Measurements from ENCODE around the gene LAMA1. TPM values are rescaled to one million over a fixed set of nuclear protein-coding genes. Genes with fewer than 3 reads are reported as not detected.

The LAMA1 gene
- total RNA-seq, 4 donors from 2014 or later = 1.2 to 3.0 (median 1.9) TPM

DNA sequence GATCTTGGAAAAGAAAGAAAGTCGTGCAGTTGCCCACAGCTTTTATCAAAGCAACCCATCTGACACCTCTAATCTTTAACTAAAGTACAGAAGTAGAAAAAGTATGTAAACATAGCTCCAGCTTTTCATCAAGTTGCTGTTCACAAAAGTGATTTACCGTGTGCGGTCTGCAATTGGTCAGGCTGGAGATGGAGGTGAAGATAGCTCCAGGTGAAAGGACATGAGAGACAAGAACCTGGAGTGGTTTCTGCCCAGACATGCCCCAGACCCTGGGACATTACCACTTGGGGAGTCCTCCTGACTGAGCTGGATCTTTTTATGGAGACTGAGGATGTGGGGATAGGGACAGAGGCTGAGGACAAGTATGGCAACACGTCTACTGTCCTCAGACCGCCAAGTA lies 82.7 kb downstream of the LAMA1 start:
- Histone ChIP-seq H3K36me3 (no peaks in the 10 kb centered on the region), H3K4me3 (no peak overlapping the region), H3K27ac (no peak overlapping the region), H3K27me3 (no peaks in the 10 kb centered on the region), H3K9me3 (no peaks in the 10 kb centered on the region), H3K4me1 (peaks cover 0 to 16% (median 5%) of the 10 kb centered on the region in 4 donors)
- TF ChIP-seq, protein P1, sequence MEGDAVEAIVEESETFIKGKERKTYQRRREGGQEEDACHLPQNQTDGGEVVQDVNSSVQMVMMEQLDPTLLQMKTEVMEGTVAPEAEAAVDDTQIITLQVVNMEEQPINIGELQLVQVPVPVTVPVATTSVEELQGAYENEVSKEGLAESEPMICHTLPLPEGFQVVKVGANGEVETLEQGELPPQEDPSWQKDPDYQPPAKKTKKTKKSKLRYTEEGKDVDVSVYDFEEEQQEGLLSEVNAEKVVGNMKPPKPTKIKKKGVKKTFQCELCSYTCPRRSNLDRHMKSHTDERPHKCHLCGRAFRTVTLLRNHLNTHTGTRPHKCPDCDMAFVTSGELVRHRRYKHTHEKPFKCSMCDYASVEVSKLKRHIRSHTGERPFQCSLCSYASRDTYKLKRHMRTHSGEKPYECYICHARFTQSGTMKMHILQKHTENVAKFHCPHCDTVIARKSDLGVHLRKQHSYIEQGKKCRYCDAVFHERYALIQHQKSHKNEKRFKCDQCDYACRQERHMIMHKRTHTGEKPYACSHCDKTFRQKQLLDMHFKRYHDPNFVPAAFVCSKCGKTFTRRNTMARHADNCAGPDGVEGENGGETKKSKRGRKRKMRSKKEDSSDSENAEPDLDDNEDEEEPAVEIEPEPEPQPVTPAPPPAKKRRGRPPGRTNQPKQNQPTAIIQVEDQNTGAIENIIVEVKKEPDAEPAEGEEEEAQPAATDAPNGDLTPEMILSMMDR (IDR thresholded peaks at IDR 0.05) = no peak
- TF ChIP-seq POLR2A (IDR thresholded peaks at IDR 0.05) (no peak), EP300 (IDR thresholded peaks at IDR 0.05) (no peak)
- WGBS, 2 donors = 81 to 84% methylated on average over 5 of the region's 5 CpGs
- no peak for DNase-seq (ENCODE audit: low spot score in 2 of 2)

DNA sequence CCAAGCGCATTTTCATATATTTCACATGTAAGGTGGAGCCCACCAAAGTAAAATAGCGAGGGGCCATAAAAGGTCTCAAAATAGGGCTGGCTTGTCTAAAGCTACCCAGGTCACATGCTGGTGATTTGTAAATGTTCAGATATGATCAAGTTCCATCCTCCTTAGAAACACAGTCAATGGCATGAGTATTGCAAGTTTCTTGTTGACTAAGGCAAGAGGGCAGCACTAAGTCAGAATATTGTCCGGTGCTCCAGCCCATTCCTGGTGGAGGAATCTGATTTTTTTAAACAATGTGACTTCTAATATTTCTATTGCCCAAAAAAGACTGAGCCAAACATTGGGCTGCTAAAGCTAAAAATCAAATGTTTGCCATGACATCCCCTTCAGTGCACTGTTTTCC lies 85.1 kb downstream of the LAMA1 start:
- TF ChIP-seq POLR2A (IDR thresholded peaks at IDR 0.05) (no peak), EP300 (IDR thresholded peaks at IDR 0.05) (no peak)
- TF ChIP-seq, protein P1 (IDR thresholded peaks at IDR 0.05) = no peak
- no peaks in the 10 kb centered on the region for H3K27me3 ChIP-seq
- no peak overlapping the region for H3K4me3 ChIP-seq
- peaks cover 0 to 2% (median 0%) of the 10 kb centered on the region in 4 donors for H3K4me1 ChIP-seq
- no peak overlapping the region for H3K27ac ChIP-seq
- H3K9me3 ChIP-seq = no peaks in the 10 kb centered on the region
- no peak for DNase-seq (ENCODE audit: low spot score in 2 of 2)
- WGBS, 2 donors = 74 to 96% methylated on average over 3 of the region's 3 CpGs
- H3K36me3 ChIP-seq = no peaks in the 10 kb centered on the region

GRCh38 chr18:7028625-7029024 lies 89.0 kb downstream of the LAMA1 start:
- Histone ChIP-seq H3K4me3 (no peak overlapping the region), H3K4me1 (no peaks in the 10 kb centered on the region), H3K9me3 (no peaks in the 10 kb centered on the region), H3K36me3 (no peaks in the 10 kb centered on the region), H3K27me3 (no peaks in the 10 kb centered on the region), H3K27ac (no peak overlapping the region)
- WGBS, 2 donors = 88 to 90% methylated on average over 13 of the region's 13 CpGs
- DNase-seq (ENCODE audit: low spot score in 2 of 2) = no peak
- TF ChIP-seq, protein P1 (IDR thresholded peaks at IDR 0.05) = no peak
- TF ChIP-seq EP300 (IDR thresholded peaks at IDR 0.05) (no peak), POLR2A (IDR thresholded peaks at IDR 0.05) (no peak)

DNA sequence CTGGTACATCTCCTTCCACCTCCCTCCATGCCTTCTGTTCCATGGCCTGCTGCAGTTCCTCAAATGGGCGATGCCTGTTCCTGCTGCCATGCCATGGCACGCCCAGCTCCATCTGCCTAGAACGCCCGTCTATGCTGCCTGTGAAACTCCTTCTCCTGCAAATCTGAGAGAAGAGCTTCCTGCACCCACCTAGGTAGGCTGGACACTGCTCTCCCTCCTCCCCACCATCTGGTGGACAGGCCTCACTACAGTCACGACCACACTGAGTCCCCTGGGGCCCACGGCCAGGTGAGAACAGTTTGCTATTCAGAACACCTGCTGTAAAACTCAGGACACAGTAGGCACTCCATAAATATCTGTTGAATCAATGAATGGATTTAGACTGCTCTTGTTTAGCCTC lies 92.4 kb downstream of the LAMA1 start:
- Histone ChIP-seq H3K9me3 (no peaks in the 10 kb centered on the region), H3K4me3 (no peak overlapping the region), H3K36me3 (no peaks in the 10 kb centered on the region), H3K27me3 (no peaks in the 10 kb centered on the region), H3K4me1 (no peaks in the 10 kb centered on the region), H3K27ac (no peak overlapping the region)
- WGBS, 2 donors = 83 to 90% methylated on average over 6 of the region's 6 CpGs
- TF ChIP-seq EP300 (IDR thresholded peaks at IDR 0.05) (no peak), POLR2A (IDR thresholded peaks at IDR 0.05) (no peak)
- TF ChIP-seq, protein P1 (IDR thresholded peaks at IDR 0.05) = no peak
- DNase-seq (ENCODE audit: low spot score in 2 of 2) = no peak

- H3K36me3 ChIP-seq = no peaks in the 10 kb centered on the region
- no peaks in the 10 kb centered on the region for H3K27me3 ChIP-seq
- H3K4me3 ChIP-seq = no peak overlapping the region
- TF ChIP-seq EP300 (IDR thresholded peaks at IDR 0.05) (no peak), POLR2A (IDR thresholded peaks at IDR 0.05) (no peak)
- TF ChIP-seq, protein P1 (IDR thresholded peaks at IDR 0.05) = no peak
- no peaks in the 10 kb centered on the region for H3K9me3 ChIP-seq
- no peak overlapping the region for H3K27ac ChIP-seq
- no peaks in the 10 kb centered on the region for H3K4me1 ChIP-seq
- DNase-seq (ENCODE audit: low spot score in 2 of 2) = no peak
- 87 to 94% methylated on average over 6 to 7 of the region's 7 CpGs for WGBS, 2 donors
Measured at GRCh38 chr18:7023581-7023980, 94.0 kb downstream of the LAMA1 start.

All from tibial nerve (tissue), 4 donors.